ENCODE results near the gene MAST2.

Gene MAST2

DNA sequence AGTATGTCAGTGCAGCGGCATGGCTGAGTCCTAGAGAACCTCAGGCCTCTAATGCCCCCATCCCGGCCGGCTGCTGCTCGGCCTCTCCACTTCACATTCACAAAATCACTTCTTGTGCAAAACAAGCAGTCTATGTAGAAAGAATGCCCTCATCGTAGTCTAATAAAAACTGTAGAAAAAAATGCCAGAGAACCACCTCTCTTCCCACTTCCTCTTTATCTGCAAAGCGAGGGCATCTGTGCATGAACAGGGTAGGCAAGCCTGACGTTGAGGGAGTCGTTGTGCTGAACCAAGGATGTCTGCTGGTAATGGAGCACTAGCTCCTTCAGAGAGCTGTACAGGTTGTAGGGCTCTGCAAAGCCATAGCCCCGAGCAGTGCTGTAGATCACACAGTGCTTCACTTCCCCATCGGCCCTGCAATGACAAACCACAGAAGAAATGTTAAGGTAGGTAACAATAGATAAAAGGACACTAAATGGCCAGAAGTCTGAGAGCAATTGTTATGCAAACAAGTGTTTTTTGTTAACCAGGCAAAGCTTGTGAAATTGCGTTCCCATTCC lies 240.1 kb downstream of the MAST2 start:
- Histone ChIP-seq H3K27ac (ENCODE audit: low read depth, low read length, poor library complexity, severe bottlenecking) (peak overlapping the region; percentile 94), H3K4me3 (ENCODE audit: low read depth, low read length, poor library complexity, severe bottlenecking) (peak overlapping the region; percentile 4), H3K36me3 (ENCODE audit: insufficient read depth, low read length) (no peaks in the 10 kb centered on the region), H3K9me2 (ENCODE audit: low read depth, low read length) (no peaks in the 10 kb centered on the region), H4K20me1 (ENCODE audit: insufficient read depth, low read length) (no peaks in the 10 kb centered on the region), H3K9me3 (ENCODE audit: low read length) (no peaks in the 10 kb centered on the region), H3K4me2 (ENCODE audit: low read length) (peak overlapping the region; percentile 49), H3K79me2 (ENCODE audit: insufficient read depth, low read length) (no peaks in the 10 kb centered on the region), H3K27me3 (ENCODE audit: insufficient read depth, low read length) (no peaks in the 10 kb centered on the region), H3F3A (ENCODE audit: insufficient read depth, low read length) (peaks cover 8% of the 10 kb centered on the region; the same call in 1 of the 2 replicates), H3K4me1 (ENCODE audit: insufficient read depth, low read length, severe bottlenecking) (peaks cover 52% of the 10 kb centered on the region), H2AFZ (ENCODE audit: low read length) (no peak overlapping the region), H3K9ac (ENCODE audit: low read length) (peak overlapping the region; percentile 40)
- TF ChIP-seq, protein P1, sequence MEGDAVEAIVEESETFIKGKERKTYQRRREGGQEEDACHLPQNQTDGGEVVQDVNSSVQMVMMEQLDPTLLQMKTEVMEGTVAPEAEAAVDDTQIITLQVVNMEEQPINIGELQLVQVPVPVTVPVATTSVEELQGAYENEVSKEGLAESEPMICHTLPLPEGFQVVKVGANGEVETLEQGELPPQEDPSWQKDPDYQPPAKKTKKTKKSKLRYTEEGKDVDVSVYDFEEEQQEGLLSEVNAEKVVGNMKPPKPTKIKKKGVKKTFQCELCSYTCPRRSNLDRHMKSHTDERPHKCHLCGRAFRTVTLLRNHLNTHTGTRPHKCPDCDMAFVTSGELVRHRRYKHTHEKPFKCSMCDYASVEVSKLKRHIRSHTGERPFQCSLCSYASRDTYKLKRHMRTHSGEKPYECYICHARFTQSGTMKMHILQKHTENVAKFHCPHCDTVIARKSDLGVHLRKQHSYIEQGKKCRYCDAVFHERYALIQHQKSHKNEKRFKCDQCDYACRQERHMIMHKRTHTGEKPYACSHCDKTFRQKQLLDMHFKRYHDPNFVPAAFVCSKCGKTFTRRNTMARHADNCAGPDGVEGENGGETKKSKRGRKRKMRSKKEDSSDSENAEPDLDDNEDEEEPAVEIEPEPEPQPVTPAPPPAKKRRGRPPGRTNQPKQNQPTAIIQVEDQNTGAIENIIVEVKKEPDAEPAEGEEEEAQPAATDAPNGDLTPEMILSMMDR (IDR thresholded peaks at IDR 0.05; ENCODE audit: low read length) = no peak
- no peak for TF ChIP-seq EZH2 (IDR thresholded peaks at IDR 0.05; ENCODE audit: borderline replicate concordance, low read length)

- Histone ChIP-seq H3K9ac (ENCODE audit: low read length) (no peak overlapping the region), H3K4me3 (ENCODE audit: low read depth, low read length, poor library complexity, severe bottlenecking) (no peak overlapping the region), H2AFZ (ENCODE audit: low read length) (no peak overlapping the region), H3K9me3 (ENCODE audit: low read length) (no peaks in the 10 kb centered on the region), H3F3A (ENCODE audit: insufficient read depth, low read length) (peaks cover 8% of the 10 kb centered on the region; the same call in 1 of the 2 replicates), H3K4me1 (ENCODE audit: insufficient read depth, low read length, severe bottlenecking) (peaks cover 52% of the 10 kb centered on the region), H4K20me1 (ENCODE audit: insufficient read depth, low read length) (no peaks in the 10 kb centered on the region), H3K36me3 (ENCODE audit: insufficient read depth, low read length) (no peaks in the 10 kb centered on the region), H3K9me2 (ENCODE audit: low read depth, low read length) (no peaks in the 10 kb centered on the region), H3K4me2 (ENCODE audit: low read length) (peak overlapping the region; percentile 1; the same call in 1 of the 2 replicates), H3K27me3 (ENCODE audit: insufficient read depth, low read length) (no peaks in the 10 kb centered on the region), H3K79me2 (ENCODE audit: insufficient read depth, low read length) (no peaks in the 10 kb centered on the region), H3K27ac (ENCODE audit: low read depth, low read length, poor library complexity, severe bottlenecking) (peak overlapping the region; percentile 94)
- no peak for TF ChIP-seq EZH2 (IDR thresholded peaks at IDR 0.05; ENCODE audit: borderline replicate concordance, low read length)
- TF ChIP-seq, protein P1 (IDR thresholded peaks at IDR 0.05; ENCODE audit: low read length) = no peak
Observed at GRCh38 chr1:46044116-46044515, 240.7 kb downstream of the MAST2 start.

- no peaks in the 10 kb centered on the region for H3K79me2 ChIP-seq (ENCODE audit: insufficient read depth, low read length)
- H3K4me2 ChIP-seq (ENCODE audit: low read length) = no peak overlapping the region
- H4K20me1 ChIP-seq (ENCODE audit: insufficient read depth, low read length) = no peaks in the 10 kb centered on the region
- H3K27ac ChIP-seq (ENCODE audit: low read depth, low read length, poor library complexity, severe bottlenecking) = no peak overlapping the region
- no peak overlapping the region for H3K9ac ChIP-seq (ENCODE audit: low read length)
- TF ChIP-seq EZH2 (IDR thresholded peaks at IDR 0.05; ENCODE audit: borderline replicate concordance, low read length) = no peak
- TF ChIP-seq, protein P1 (IDR thresholded peaks at IDR 0.05; ENCODE audit: low read length) = no peak
- H3K36me3 ChIP-seq (ENCODE audit: insufficient read depth, low read length) = no peaks in the 10 kb centered on the region
- no peak overlapping the region for H3K4me3 ChIP-seq (ENCODE audit: low read depth, low read length, poor library complexity, severe bottlenecking)
- no peak overlapping the region for H2AFZ ChIP-seq (ENCODE audit: low read length)
- H3F3A ChIP-seq (ENCODE audit: insufficient read depth, low read length) = no peaks in the 10 kb centered on the region
- no peaks in the 10 kb centered on the region for H3K9me3 ChIP-seq (ENCODE audit: low read length)
- H3K9me2 ChIP-seq (ENCODE audit: low read depth, low read length) = no peaks in the 10 kb centered on the region
- no peaks in the 10 kb centered on the region for H3K4me1 ChIP-seq (ENCODE audit: insufficient read depth, low read length, severe bottlenecking)
- H3K27me3 ChIP-seq (ENCODE audit: insufficient read depth, low read length) = no peaks in the 10 kb centered on the region
Observed at GRCh38 chr1:46053734-46054133, 250.3 kb downstream of the MAST2 start.

Data from OCI-LY1 (cell line).